Thymus (tissue), 11 donors: ENCODE results near the gene IFIT1. TPM values are rescaled to one million over a fixed set of nuclear protein-coding genes. Genes with fewer than 3 reads are reported as not detected.

Experiments used
- DNase-seq, 9 donors: peaks; one replicate each; pipeline ENCODE4 v3.0.0-alpha.2; 2013; ENCODE audit warnings: low spot score in 9 of 9, low read depth in 6 of 9, missing footprints in 1 of 9
- H3K27ac ChIP-seq, 2 donors: one replicate each; pipeline ENCODE4 v1.5.1; 2013; ENCODE audit warnings: control low read depth in 1 of 2, low read depth in 1 of 2, low read length in 1 of 2, mild to moderate bottlenecking in 1 of 2, moderate library complexity in 1 of 2
- H3K27me3 ChIP-seq, 2 donors: one replicate each; pipeline ENCODE4 v1.5.1; 2013; ENCODE audit warnings: low read length in 1 of 2; ENCODE audit not compliant: control insufficient read depth in 2 of 2, insufficient read depth in 1 of 2
- H3K36me3 ChIP-seq, 2 donors: one replicate each; pipeline ENCODE4 v1.5.1; 2013; ENCODE audit warnings: low read length in 1 of 2, mild to moderate bottlenecking in 1 of 2, moderate library complexity in 1 of 2; ENCODE audit not compliant: control insufficient read depth in 2 of 2, insufficient read depth in 2 of 2
- H3K4me1 ChIP-seq, 2 donors: one replicate each; pipeline ENCODE4 v1.5.1; 2013; ENCODE audit warnings: low read length in 2 of 2; ENCODE audit not compliant: control insufficient read depth in 2 of 2, insufficient read depth in 2 of 2
- H3K4me3 ChIP-seq, 2 donors: one replicate each; pipeline ENCODE4 v1.5.1; 2013; ENCODE audit warnings: low read length in 2 of 2, control low read depth in 1 of 2, mild to moderate bottlenecking in 1 of 2
- H3K9me3 ChIP-seq, 2 donors: one replicate each; pipeline ENCODE4 v1.5.1; 2013; ENCODE audit warnings: low read length in 1 of 2, mild to moderate bottlenecking in 1 of 2; ENCODE audit not compliant: control insufficient read depth in 2 of 2, insufficient read depth in 1 of 2
- WGBS: extraction: QIAGEN DNeasy Blood & Tissue Kit; methylation state at CpG from one replicate; pipeline ENCODE4 v1.1.7; 2013; 5-methylcytosine and 5-hydroxymethylcytosine counted together
- polyA plus RNA-seq: library from polyadenylated mRNA; stranded (reverse); fragments of 200-250 nt; gene quantifications from one replicate; pipeline ENCODE4 v1.2.3, GENCODE V29; 2013
- total RNA-seq: library from RNA; stranded (reverse); fragments of 120-200 nt; gene quantifications from one replicate; pipeline ENCODE4 v1.2.4, GENCODE V29; 2013
- donor health status: healthy.

Gene IFIT1
- total and polyA plus RNA-seq, 2 donors, result 43.4 to 48.4 TPM

GRCh38 chr10:89414879-89415821, 22.7 kb downstream of the IFIT1 start:
- DNase-seq, result peak in 6 of 9 donors; percentile 29 to 60 (median 33)
- peaks cover 0 to 8% of the 10 kb centered on the region in 2 donors for H3K9me3 ChIP-seq
- 3% methylated on average over 66 of the region's 66 CpGs for WGBS
- peaks cover 0 to 12% of the 10 kb centered on the region in 2 donors for H3K36me3 ChIP-seq
- H3K27ac ChIP-seq, result peak overlapping the region; percentile 80 to 96
- peaks cover 3 to 8% of the 10 kb centered on the region in 2 donors for H3K4me1 ChIP-seq
- no peaks in the 10 kb centered on the region for H3K27me3 ChIP-seq
- H3K4me3 ChIP-seq, result peak overlapping the region; percentile 62 to 93

DNA sequence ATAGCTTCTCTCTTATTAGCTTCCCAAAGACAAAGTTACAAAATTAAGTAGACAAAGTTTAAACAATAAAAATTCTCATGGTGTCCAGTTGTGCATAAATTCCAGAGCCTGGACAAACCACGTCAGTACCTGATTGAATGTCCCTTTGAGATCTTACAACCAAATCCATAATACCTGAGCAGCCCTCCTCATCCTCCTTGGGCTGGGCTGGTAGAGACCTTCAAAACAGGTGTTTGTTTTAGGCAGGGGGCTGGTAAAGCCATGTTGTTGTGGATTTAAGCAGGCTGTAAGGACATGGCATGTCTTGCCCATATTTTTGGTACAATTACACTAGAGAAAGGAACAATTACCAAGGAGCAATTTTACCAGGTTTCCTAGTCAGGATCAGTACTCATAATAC, 24.0 kb downstream of the IFIT1 start:
- no peak for DNase-seq
- WGBS, result 97% methylated on average over 1 of the region's 1 CpG
- H3K9me3 ChIP-seq, result peaks cover 0 to 8% of the 10 kb centered on the region in 2 donors
- H3K4me3 ChIP-seq, result no peak overlapping the region
- H3K36me3 ChIP-seq, result peaks cover 5 to 19% of the 10 kb centered on the region in 2 donors
- H3K4me1 ChIP-seq, result peaks cover 3 to 8% of the 10 kb centered on the region in 2 donors
- no peaks in the 10 kb centered on the region for H3K27me3 ChIP-seq
- no peak overlapping the region for H3K27ac ChIP-seq

DNA sequence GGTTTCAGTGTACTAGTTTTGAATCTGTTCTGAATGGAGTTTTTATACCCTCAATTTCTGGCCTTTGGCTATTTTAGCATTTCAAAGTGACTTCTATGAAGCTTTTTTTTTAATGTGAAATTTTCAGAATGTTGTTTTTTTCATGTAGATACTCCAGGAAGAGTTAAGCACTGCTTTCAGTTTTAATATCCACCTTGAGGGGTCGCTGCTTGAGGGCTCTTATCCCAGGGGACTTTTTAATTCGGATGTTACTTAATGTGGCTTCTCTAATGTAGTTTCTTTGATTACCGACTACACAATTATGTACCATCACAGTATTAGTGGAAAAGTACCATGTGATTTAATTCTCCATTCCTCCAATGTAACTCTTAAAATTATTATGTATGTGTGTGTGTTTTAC, 27.1 kb downstream of the IFIT1 start:
- H3K4me1 ChIP-seq, result peaks cover 0 to 3% of the 10 kb centered on the region in 2 donors

DNA sequence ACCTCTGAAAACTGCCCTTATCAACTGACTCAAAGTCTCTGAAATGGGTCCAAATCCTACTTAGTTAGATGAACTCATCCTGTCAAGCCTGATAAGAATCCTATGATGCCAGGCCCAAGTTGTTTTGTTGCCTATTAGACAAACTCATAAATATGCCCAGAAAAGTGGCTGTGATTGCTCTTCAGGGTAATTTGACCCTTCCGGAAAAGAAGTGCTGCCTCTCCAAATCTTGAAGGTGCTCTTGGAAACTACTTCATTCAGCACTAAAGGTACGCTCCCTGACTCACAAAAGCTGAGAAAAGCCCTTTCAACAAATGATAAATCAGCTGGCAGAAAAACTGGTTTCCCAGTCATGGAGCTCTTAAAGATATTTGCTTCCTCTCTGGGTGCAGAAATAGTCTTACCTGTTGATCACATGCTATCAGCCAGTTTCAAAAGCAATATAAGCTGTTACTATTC, 28.6 kb downstream of the IFIT1 start:
- peaks cover 5 to 19% of the 10 kb centered on the region in 2 donors for H3K36me3 ChIP-seq
- H3K9me3 ChIP-seq, result no peaks in the 10 kb centered on the region
- H3K27ac ChIP-seq, result no peak overlapping the region
- no peaks in the 10 kb centered on the region for H3K27me3 ChIP-seq
- H3K4me3 ChIP-seq, result no peak overlapping the region
- WGBS, result 97% methylated on average over 2 of the region's 2 CpGs
- DNase-seq, result no peak
- H3K4me1 ChIP-seq, result peaks cover 0 to 3% of the 10 kb centered on the region in 2 donors

More for the DNA sequence above, 27.1 kb downstream of the IFIT1 start:
- peaks cover 5 to 19% of the 10 kb centered on the region in 2 donors for H3K36me3 ChIP-seq
- H3K27ac ChIP-seq, result no peak overlapping the region
- H3K9me3 ChIP-seq, result no peaks in the 10 kb centered on the region
- 66% methylated on average over 3 of the region's 3 CpGs for WGBS
- H3K27me3 ChIP-seq, result no peaks in the 10 kb centered on the region
- DNase-seq, result peak in 1 of 9 donors; percentile 23
- no peak overlapping the region for H3K4me3 ChIP-seq

GRCh38 chr10:89425000-89425399, 32.6 kb downstream of the IFIT1 start:
- no peak overlapping the region for H3K27ac ChIP-seq
- no peaks in the 10 kb centered on the region for H3K9me3 ChIP-seq
- DNase-seq, result no peak
- no peaks in the 10 kb centered on the region for H3K4me1 ChIP-seq
- no peaks in the 10 kb centered on the region for H3K27me3 ChIP-seq
- no peak overlapping the region for H3K4me3 ChIP-seq
- H3K36me3 ChIP-seq, result peaks cover 5 to 6% of the 10 kb centered on the region in 2 donors
- WGBS, result 97% methylated on average over 5 of the region's 5 CpGs

GRCh38 chr10:89426230-89426868, 33.9 kb downstream of the IFIT1 start:
- no peak overlapping the region for H3K27ac ChIP-seq
- no peaks in the 10 kb centered on the region for H3K4me1 ChIP-seq
- no peaks in the 10 kb centered on the region for H3K9me3 ChIP-seq
- peaks cover 0 to under 1% of the 10 kb centered on the region in 2 donors for H3K36me3 ChIP-seq
- no peak overlapping the region for H3K4me3 ChIP-seq
- 69% methylated on average over 5 of the region's 5 CpGs for WGBS
- no peaks in the 10 kb centered on the region for H3K27me3 ChIP-seq
- DNase-seq, result peak in 4 of 9 donors; percentile 29 to 61 (median 42)

- no peak overlapping the region for H3K27ac ChIP-seq
- 97% methylated on average over 4 of the region's 4 CpGs for WGBS
- no peak for DNase-seq
- no peaks in the 10 kb centered on the region for H3K27me3 ChIP-seq
- H3K4me3 ChIP-seq, result no peak overlapping the region
- no peaks in the 10 kb centered on the region for H3K36me3 ChIP-seq
- H3K9me3 ChIP-seq, result no peaks in the 10 kb centered on the region
- no peaks in the 10 kb centered on the region for H3K4me1 ChIP-seq
These were observed 35.2 kb downstream of the IFIT1 start for GRCh38 chr10:89427629-89428028.

DNA sequence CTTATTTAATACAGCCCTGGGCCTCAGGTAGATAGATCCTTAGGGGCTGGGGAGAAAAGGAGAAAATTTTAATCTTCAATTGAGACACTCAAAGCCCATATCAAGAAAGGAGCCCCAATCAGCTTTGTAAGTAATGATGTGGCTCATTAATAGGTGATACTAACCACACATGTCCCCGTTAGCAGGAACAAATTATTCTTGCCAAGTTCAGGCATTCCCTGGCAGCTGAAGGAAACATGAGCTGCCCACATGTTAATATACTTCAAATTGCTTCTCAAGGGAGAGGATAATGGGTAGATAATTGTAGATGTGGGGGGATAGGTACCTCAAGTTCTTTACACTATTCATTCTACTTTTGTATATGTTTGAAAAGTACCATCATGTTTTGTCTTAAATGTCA, 36.5 kb downstream of the IFIT1 start:
- Histone ChIP-seq H3K27ac (no peak overlapping the region), H3K27me3 (no peaks in the 10 kb centered on the region), H3K9me3 (no peaks in the 10 kb centered on the region), H3K36me3 (no peaks in the 10 kb centered on the region), H3K4me1 (no peaks in the 10 kb centered on the region), H3K4me3 (no peak overlapping the region)
- 82% methylated on average over 1 of the region's 1 CpG for WGBS
- no peak for DNase-seq

GRCh38 chr10:89431977-89432376, 39.6 kb downstream of the IFIT1 start:
- no peak overlapping the region for H3K27ac ChIP-seq
- H3K36me3 ChIP-seq, result no peaks in the 10 kb centered on the region
- no peak overlapping the region for H3K4me3 ChIP-seq
- 96% methylated on average over 3 of the region's 3 CpGs for WGBS
- H3K27me3 ChIP-seq, result no peaks in the 10 kb centered on the region
- H3K9me3 ChIP-seq, result no peaks in the 10 kb centered on the region
- H3K4me1 ChIP-seq, result no peaks in the 10 kb centered on the region
- DNase-seq, result no peak
